Ovary (tissue), 3 donors: Measurements from ENCODE around the gene UPP2.

Source experiments
- EP300 ChIP-seq: sonication (generic); formaldehyde crosslinking; IDR thresholded peaks from one replicate; pipeline ENCODE4 v1.6.1; 2017; ENCODE audit warnings: antibody characterized with exemption
- TF ChIP-seq, protein P1 (sequence below), 3 donors: fragments of 450-650 bp in 2 of 3; fragments of 200-600 bp in 1 of 3; IDR thresholded peaks; one replicate each; pipeline versions ENCODE4 v1.5.1 to v1.8.0; 2016 to 2022; ENCODE audit warnings: antibody characterized with exemption in 3 of 3, mild to moderate bottlenecking in 1 of 3
- donor health status: DM: no; HTN: no; CAD: no.

DNA sequence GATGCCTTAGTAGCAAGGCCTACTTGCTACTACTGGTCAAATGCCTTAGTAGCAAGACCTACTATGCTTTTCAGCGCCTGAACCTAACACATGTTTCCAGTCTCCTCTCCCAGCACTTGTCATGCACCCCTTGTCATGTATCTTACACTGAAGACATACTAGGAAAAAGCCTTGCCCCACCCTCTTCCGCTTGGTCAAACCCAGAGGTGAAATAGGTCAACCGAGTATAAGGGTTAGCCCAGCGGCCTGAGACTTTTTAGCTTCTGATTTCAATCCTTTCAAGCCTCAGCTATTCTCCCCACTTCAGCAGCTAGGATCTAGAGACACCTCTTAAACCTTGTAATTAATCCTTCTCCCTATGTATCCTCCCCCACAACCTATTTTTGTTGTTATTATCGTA, 73.3 kb downstream of the UPP2 start:
- TF ChIP-seq, protein P1, sequence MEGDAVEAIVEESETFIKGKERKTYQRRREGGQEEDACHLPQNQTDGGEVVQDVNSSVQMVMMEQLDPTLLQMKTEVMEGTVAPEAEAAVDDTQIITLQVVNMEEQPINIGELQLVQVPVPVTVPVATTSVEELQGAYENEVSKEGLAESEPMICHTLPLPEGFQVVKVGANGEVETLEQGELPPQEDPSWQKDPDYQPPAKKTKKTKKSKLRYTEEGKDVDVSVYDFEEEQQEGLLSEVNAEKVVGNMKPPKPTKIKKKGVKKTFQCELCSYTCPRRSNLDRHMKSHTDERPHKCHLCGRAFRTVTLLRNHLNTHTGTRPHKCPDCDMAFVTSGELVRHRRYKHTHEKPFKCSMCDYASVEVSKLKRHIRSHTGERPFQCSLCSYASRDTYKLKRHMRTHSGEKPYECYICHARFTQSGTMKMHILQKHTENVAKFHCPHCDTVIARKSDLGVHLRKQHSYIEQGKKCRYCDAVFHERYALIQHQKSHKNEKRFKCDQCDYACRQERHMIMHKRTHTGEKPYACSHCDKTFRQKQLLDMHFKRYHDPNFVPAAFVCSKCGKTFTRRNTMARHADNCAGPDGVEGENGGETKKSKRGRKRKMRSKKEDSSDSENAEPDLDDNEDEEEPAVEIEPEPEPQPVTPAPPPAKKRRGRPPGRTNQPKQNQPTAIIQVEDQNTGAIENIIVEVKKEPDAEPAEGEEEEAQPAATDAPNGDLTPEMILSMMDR (IDR thresholded peaks at IDR 0.05): no peak
- TF ChIP-seq EP300: no peak
